Measurements from ENCODE around the gene SMIM29. TPM values are rescaled to one million over a fixed set of nuclear protein-coding genes. Genes with fewer than 3 reads are reported as not detected.

SMIM29 gene
- total and polyA plus RNA-seq, 2 experiments from 2014 or later = 5.0 to 15.9 TPM

DNA sequence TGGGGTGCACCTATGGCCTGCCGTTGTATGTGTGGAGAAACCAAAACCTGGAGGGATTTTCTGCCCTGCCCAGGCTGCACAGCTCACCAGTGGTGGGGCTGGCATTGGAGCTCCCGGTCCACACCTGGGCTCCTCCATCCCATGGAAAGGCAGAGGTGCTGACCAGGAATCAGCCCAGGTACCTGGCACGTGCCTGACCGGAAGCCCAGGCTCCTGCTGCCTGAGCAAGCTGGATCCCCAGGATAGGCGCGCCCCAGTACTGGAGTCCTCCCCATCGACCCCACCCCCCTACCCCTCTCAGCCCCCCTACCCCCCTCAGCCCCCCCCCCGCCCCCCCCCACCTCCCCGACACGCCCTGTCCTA is 52.0 kb downstream of the SMIM29 start (continued):
- TF ChIP-seq ZNF331 (CRISPR knock-in tag; IDR thresholded peaks at IDR 0.05; ENCODE audit: low read depth) = no peak
- TF ChIP-seq EZH2phosphoT487 (IDR thresholded peaks at IDR 0.05; ENCODE audit: unreplicated experiment) = no peak
- no peak for TF ChIP-seq CTCF (conservative IDR thresholded peaks at IDR 0.05; ENCODE audit: low read depth in 2 of 2)

Small RNA genes lying within 50 kb of the gene (microRNA-seq; reads per million reads assigned to microRNA genes)
- not detected for gene MIR6835

Small RNA genes lying within 50 kb of the gene (small RNA-seq; reads per million reads assigned to genes)
- gene MIR6835 (ENCODE audit: low replicate concordance) = not detected

Other genes with a start within 250 kb of the SMIM29 start
- 24.4 and 30.6 TPM in 2 replicates for gene GRM4, start 102.9 kb downstream of the SMIM29 start, total RNA-seq (2014; rRNA removed; shearing (Covaris generic))
- gene GRM4, start 102.9 kb downstream of the SMIM29 start, polyA plus RNA-seq (2016; fragmentation: Nextera tagmentation; extraction: Ambion mirVana) = 7.0 and 8.7 TPM in 2 replicates
- gene HMGA1, start 12.1 kb downstream of the SMIM29 start, total RNA-seq (2014; rRNA removed; shearing (Covaris generic)) = 1,700 and 2,052 TPM in 2 replicates
- gene HMGA1, start 12.1 kb downstream of the SMIM29 start, polyA plus RNA-seq (2016; fragmentation: Nextera tagmentation; extraction: Ambion mirVana) = 1,386 and 1,411 TPM in 2 replicates
- 31.1 and 32.5 TPM in 2 replicates for gene NUDT3, start 143.7 kb upstream of the SMIM29 start, total RNA-seq (2014; rRNA removed; shearing (Covaris generic))
- 11.5 and 12.1 TPM in 2 replicates for gene NUDT3, start 143.7 kb upstream of the SMIM29 start, polyA plus RNA-seq (2016; fragmentation: Nextera tagmentation; extraction: Ambion mirVana)
- gene RPS10, start 177.1 kb upstream of the SMIM29 start, total RNA-seq (2014; rRNA removed; shearing (Covaris generic)) = 1,675 and 2,175 TPM in 2 replicates
- gene RPS10, start 177.1 kb upstream of the SMIM29 start, polyA plus RNA-seq (2016; fragmentation: Nextera tagmentation; extraction: Ambion mirVana) = 1,755 and 1,834 TPM in 2 replicates
- 6.2 and 8.7 TPM in 2 replicates for gene PACSIN1, start 217.1 kb upstream of the SMIM29 start, total RNA-seq (2014; rRNA removed; shearing (Covaris generic))
- 4.7 and 5.2 TPM in 2 replicates for gene PACSIN1, start 217.1 kb upstream of the SMIM29 start, polyA plus RNA-seq (2016; fragmentation: Nextera tagmentation; extraction: Ambion mirVana)

All from GM23338 (cell line).